Activated CD4-positive, alpha-beta T cell treated with anti-CD3 and anti-CD28 coated beads, Interleukin-2, Interleukin-6, amounts not matched to agents 100 ng/mL and 50 ng/mL, durations not matched to agents 16 hours and 8 hours (primary cell): ENCODE data around the gene GALNT13.

ENCODE experiments used
- DNase-seq: peaks from one replicate; pipeline ENCODE4 v3.0.0-alpha.2; 2020

The GALNT13 gene

DNA sequence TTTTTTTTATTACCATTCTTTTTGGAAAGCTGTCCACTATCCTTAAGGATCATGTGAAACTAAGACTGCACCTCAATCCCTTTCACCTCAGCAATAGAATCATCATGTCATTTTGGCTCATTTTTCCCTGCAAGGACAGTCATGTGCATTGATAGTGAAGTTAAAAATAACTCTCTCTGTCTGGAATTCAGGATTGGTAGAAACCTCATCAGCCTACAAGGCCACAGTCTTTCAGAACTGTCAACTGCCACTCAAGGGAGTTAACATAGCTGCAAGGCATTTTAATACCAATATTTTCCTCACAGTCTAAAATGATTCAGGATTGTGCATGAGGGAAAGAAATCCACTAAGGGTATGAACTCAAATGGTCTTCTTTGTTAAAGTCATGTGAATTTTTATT is 625.3 kb downstream of the GALNT13 start:
- DNase-seq = no peak
